PC-9 (cell line): Measurements from ENCODE around the gene E2F8. TPM values are rescaled to one million over a fixed set of nuclear protein-coding genes. Genes with fewer than 3 reads are reported as not detected.
A peak's percentile ranks its signal among the peaks of the same experiment; 100 is the strongest.

ENCODE experiments used
- BruUV-seq: library from RNA; stranded (reverse); fragments of 400-500 nt; replicated peaks from 2 replicates; lab custom pipeline; 2021; lab: Mats Ljungman, UMichigan
- CTCF ChIA-PET: fragments of 300-600 bp; sonication (Branson Sonifier 250); formaldehyde crosslinking; loops from one replicate; lab custom pipeline; 2022; ENCODE audit warnings: antibody characterized with exemption; lab: Charles Lee
- POLR2A ChIA-PET: fragments of 300-600 bp; sonication (Branson Sonifier 250); formaldehyde crosslinking; loops from one replicate; lab custom pipeline; 2022; ENCODE audit warnings: antibody characterized with exemption; ENCODE audit not compliant: unreplicated experiment; lab: Charles Lee
- DNase-seq, 2 experiments: peaks; one replicate each; pipeline versions ENCODE4 v3.0.0 to v3.0.0-alpha.2; 2015 to 2022; ENCODE audit warnings: mixed read lengths in 1 of 2
- H2AFZ ChIP-seq: fragments of 200-600 bp; sonication (generic); 2 replicates; pipeline ENCODE4 v1.8.1; 2017; ENCODE audit warnings: antibody characterized with exemption
- H3F3A ChIP-seq: fragments of 200-600 bp; sonication (generic); 2 replicates; pipeline ENCODE4 v1.8.1; 2017; ENCODE audit warnings: antibody characterized with exemption, mild to moderate bottlenecking, low read depth; ENCODE audit not compliant: insufficient read depth
- H3K27ac ChIP-seq: fragments of 200-600 bp; sonication (generic); 2 replicates; pipeline ENCODE4 v1.6.1; 2016; ENCODE audit warnings: mixed run types
- H3K27me3 ChIP-seq: fragments of 200-600 bp; sonication (generic); 2 replicates; pipeline ENCODE4 v1.6.1; 2016; ENCODE audit warnings: low read depth, mixed run types; ENCODE audit not compliant: insufficient read depth
- H3K36me3 ChIP-seq: fragments of 200-600 bp; sonication (generic); 2 replicates; pipeline ENCODE4 v1.6.1; 2016; ENCODE audit warnings: low read depth, mixed run types
- H3K4me1 ChIP-seq: fragments of 200-600 bp; sonication (generic); replicated peaks from 2 replicates; pipeline ENCODE4 v1.6.1; 2016; ENCODE audit warnings: mixed run types; ENCODE audit not compliant: insufficient read depth
- H3K4me2 ChIP-seq: fragments of 200-600 bp; sonication (generic); 2 replicates; pipeline ENCODE4 v1.6.1; 2017; ENCODE audit warnings: mixed run types
- H3K4me3 ChIP-seq: fragments of 200-600 bp; sonication (generic); 2 replicates; pipeline ENCODE4 v1.6.1; 2016; ENCODE audit warnings: mixed run types
- H3K79me2 ChIP-seq: fragments of 200-600 bp; sonication (generic); 2 replicates; pipeline ENCODE4 v1.6.1; 2017; ENCODE audit warnings: low read depth, mixed run types
- H3K9me2 ChIP-seq: fragments of 200-600 bp; sonication (generic); 2 replicates; pipeline ENCODE4 v1.8.1; 2017; ENCODE audit warnings: mild to moderate bottlenecking; ENCODE audit not compliant: insufficient read depth
- H3K9me3 ChIP-seq: fragments of 200-600 bp; sonication (generic); 2 replicates; pipeline ENCODE4 v1.8.1; 2016; ENCODE audit warnings: low read depth; ENCODE audit not compliant: insufficient read depth
- H4K20me1 ChIP-seq: fragments of 200-600 bp; sonication (generic); 2 replicates; pipeline ENCODE4 v1.8.1; 2017; ENCODE audit not compliant: insufficient read depth
- CTCF ChIP-seq: fragments of 200-600 bp; sonication (generic); conservative IDR thresholded peaks from 2 replicates; pipeline ENCODE4 v1.6.1; 2017; ENCODE audit warnings: mixed run types, antibody characterized with exemption, mild to moderate bottlenecking, moderate library complexity
- EZH2 ChIP-seq: fragments of 200-600 bp; sonication (generic); IDR thresholded peaks from 2 replicates; pipeline ENCODE4 v1.8.0; 2017; ENCODE audit warnings: antibody characterized with exemption, low read depth
- intact Hi-C: fragments of 100-400 bp; cut with micrococcal nuclease; formaldehyde crosslinking; loops from one replicate; pipeline ENCODE4 v1.10.0; 2022; ENCODE audit not compliant: unreplicated experiment
- total RNA-seq: library from RNA; stranded (reverse); gene quantifications from 2 replicates; pipeline ENCODE4 v1.2.3, GENCODE V29; 2021

The E2F8 gene
- total RNA-seq, 1 experiment from 2014 or later = 26.7 TPM

GRCh38 chr11:19246816-19247215, 6.1 kb upstream of the E2F8 start:
- H3K27me3 ChIP-seq = no peaks in the 10 kb centered on the region

GRCh38 chr11:19245351-19245750, 4.6 kb upstream of the E2F8 start:
- Histone ChIP-seq H3K9me3 (peaks cover 48% of the 10 kb centered on the region), H3K79me2 (peaks cover 2% of the 10 kb centered on the region), H3K36me3 (peaks cover 5% of the 10 kb centered on the region; the same call in 1 of the 2 replicates), H3K9me2 (no peaks in the 10 kb centered on the region), H4K20me1 (no peaks in the 10 kb centered on the region), H3K4me1 (peaks cover 46% of the 10 kb centered on the region), H3K4me2 (peak overlapping the region; percentile 73), H3K4me3 (no peak overlapping the region), H3K27me3 (no peaks in the 10 kb centered on the region), H2AFZ (no peak overlapping the region), H3K27ac (peak overlapping the region; percentile 75), H3F3A (peaks cover 36% of the 10 kb centered on the region)
- TF ChIP-seq CTCF (no peak), EZH2 (no peak)
- no peak for DNase-seq
- ChIA-PET POLR2A (no interaction called here), CTCF (no interaction called here)
- intact Hi-C loops = loop anchor here (10.0 kb wide), 1 partner anchor 649 kb away; no protein-coding TSS in a partner anchor
- BruUV-seq = no TSS peak

More at GRCh38 chr11:19246816-19247215, 6.1 kb upstream of the E2F8 start:
- BruUV-seq = no TSS peak
- no peaks in the 10 kb centered on the region for H3K9me2 ChIP-seq
- no peak overlapping the region for H3K27ac ChIP-seq
- H3K36me3 ChIP-seq = peaks cover 5% of the 10 kb centered on the region; the same call in 1 of the 2 replicates
- H3K79me2 ChIP-seq = no peaks in the 10 kb centered on the region
- no peak overlapping the region for H3K4me3 ChIP-seq
- ChIA-PET POLR2A (no interaction called here), CTCF (no interaction called here)
- DNase-seq = no peak
- peaks cover 54% of the 10 kb centered on the region for H3K9me3 ChIP-seq
- no peak overlapping the region for H3K4me2 ChIP-seq
- H3F3A ChIP-seq = peaks cover 34% of the 10 kb centered on the region
- H3K4me1 ChIP-seq = peaks cover 44% of the 10 kb centered on the region
- TF ChIP-seq CTCF (no peak), EZH2 (no peak)
- intact Hi-C loops = loop anchor here (10.0 kb wide), 1 partner anchor 648 kb away; no protein-coding TSS in a partner anchor
- H2AFZ ChIP-seq = no peak overlapping the region
- H4K20me1 ChIP-seq = no peaks in the 10 kb centered on the region

- Histone ChIP-seq H4K20me1 (no peaks in the 10 kb centered on the region), H3K36me3 (peaks cover 5% of the 10 kb centered on the region; the same call in 1 of the 2 replicates), H3K4me2 (peak overlapping the region; percentile 73), H3K79me2 (peaks cover 8% of the 10 kb centered on the region), H3F3A (peaks cover 41% of the 10 kb centered on the region), H3K9me3 (peaks cover 41% of the 10 kb centered on the region), H3K9me2 (no peaks in the 10 kb centered on the region), H2AFZ (no peak overlapping the region), H3K4me3 (peak overlapping the region; percentile 21; the same call in 1 of the 2 replicates), H3K27me3 (no peaks in the 10 kb centered on the region), H3K27ac (peak overlapping the region; percentile 75), H3K4me1 (peaks cover 50% of the 10 kb centered on the region)
- no TSS peak for BruUV-seq
- CTCF ChIA-PET = interaction anchor here (0.9 kb wide), 1 partner anchor 14 kb away, joined by 3 read pairs; no protein-coding TSS in a partner anchor
- TF ChIP-seq EZH2 = no peak
- no peak for TF ChIP-seq CTCF
- POLR2A ChIA-PET = interaction anchor here (0.6 to 0.7 kb wide), 3 partner anchors 11 to 444 kb away, joined by 3 read pairs; no protein-coding TSS in a partner anchor
- peak in 1 of 2 experiments; percentile 83 for DNase-seq
- intact Hi-C loops = loop anchor here (1.0 to 10.0 kb wide), 4 partner anchors 126 to 650 kb away; no protein-coding TSS in a partner anchor
These were observed 3.9 kb upstream of the E2F8 start for GRCh38 chr11:19244621-19245020.
